HG02938 (cell line): Measurements from ENCODE around the gene COL5A1.

Experiments
- ATAC-seq: cut with Tn5 transposase; IDR thresholded peaks from one replicate; pipeline ENCODE4 v1.9.1; 2021; ENCODE audit warnings: mild to moderate bottlenecking, moderate library complexity; ENCODE audit not compliant: unreplicated experiment

The COL5A1 gene

GRCh38 chr9:134723037-134723436 is 81.4 kb downstream of the COL5A1 start:
- ATAC-seq = no peak

GRCh38 chr9:134723491-134724190 is 82.0 kb downstream of the COL5A1 start:
- ATAC-seq = no peak

GRCh38 chr9:134724202-134724911 is 82.8 kb downstream of the COL5A1 start:
- ATAC-seq = no peak

- no peak for ATAC-seq
These were observed 83.5 kb downstream of the COL5A1 start for GRCh38 chr9:134724912-134725604.

- no peak for ATAC-seq
These were observed 84.0 kb downstream of the COL5A1 start for GRCh38 chr9:134725605-134725940.

GRCh38 chr9:134726026-134726721 is 84.6 kb downstream of the COL5A1 start:
- no peak for ATAC-seq

GRCh38 chr9:134726722-134727034 is 85.1 kb downstream of the COL5A1 start:
- no peak for ATAC-seq

- no peak for ATAC-seq
These were observed 86.6 kb downstream of the COL5A1 start for GRCh38 chr9:134728021-134728795.

- no peak for ATAC-seq
These were observed 87.3 kb downstream of the COL5A1 start for GRCh38 chr9:134728801-134729495.

- ATAC-seq = no peak
These were observed 88.6 kb downstream of the COL5A1 start for GRCh38 chr9:134730011-134730760.

GRCh38 chr9:134730761-134731496 is 89.3 kb downstream of the COL5A1 start:
- ATAC-seq = no peak

- no peak for ATAC-seq
These were observed 90.1 kb downstream of the COL5A1 start for GRCh38 chr9:134731497-134732391.

- ATAC-seq = no peak
These were observed 90.9 kb downstream of the COL5A1 start for GRCh38 chr9:134732392-134733110.

GRCh38 chr9:134733480-134734232 is 92.1 kb downstream of the COL5A1 start:
- no peak for ATAC-seq

GRCh38 chr9:134734270-134734669 is 92.7 kb downstream of the COL5A1 start:
- no peak for ATAC-seq

GRCh38 chr9:134735441-134736175 is 94.0 kb downstream of the COL5A1 start:
- ATAC-seq = no peak
